ENCODE measurements around the gene DEFB119.
"Not testable (repeated sequence)": the region's sequence is repeated elsewhere in the genome, so short reads cannot be mapped to it uniquely, and the experiment has no call there.

Gene DEFB119

GRCh38 chr20:31390490-31390889 lies at the start of gene DEFB119:
DEFB119 (minus strand) TSS chr20:31390590; CDS start chr20:31390483, 107 bp downstream.
- DNase-seq (ENCODE audit: low read depth) = no peak

GRCh38 chr20:31430568-31431115 lies 40.3 kb upstream of the DEFB119 start:
- DNase-seq (ENCODE audit: low read depth) = no peak

- not testable (repeated sequence) for DNase-seq (ENCODE audit: low read depth)
Observed at GRCh38 chr20:31427576-31427975, 37.2 kb upstream of the DEFB119 start.

- DNase-seq (ENCODE audit: low read depth) = not testable (repeated sequence)
Observed at GRCh38 chr20:31426891-31427551, 36.6 kb upstream of the DEFB119 start.

- no peak for DNase-seq (ENCODE audit: low read depth)
Observed at GRCh38 chr20:31425797-31426196, 35.4 kb upstream of the DEFB119 start.

GRCh38 chr20:31418307-31418706 lies 27.9 kb upstream of the DEFB119 start:
- no peak for DNase-seq (ENCODE audit: low read depth)

- DNase-seq (ENCODE audit: low read depth) = no peak
Observed at GRCh38 chr20:31415653-31416052, 25.3 kb upstream of the DEFB119 start.

- DNase-seq (ENCODE audit: low read depth) = no peak
Observed at GRCh38 chr20:31414381-31414780, 24.0 kb upstream of the DEFB119 start.

- no peak for DNase-seq (ENCODE audit: low read depth)
Observed at GRCh38 chr20:31410011-31410410, 19.6 kb upstream of the DEFB119 start.

- no peak for DNase-seq (ENCODE audit: low read depth)
Observed at GRCh38 chr20:31406115-31406514, 15.7 kb upstream of the DEFB119 start, which contains the start of gene DEFB121. DEFB121 (minus strand) TSS chr20:31406215; CDS start chr20:31406152, 63 bp downstream.

- DNase-seq (ENCODE audit: low read depth) = no peak
Observed at GRCh38 chr20:31403886-31404285, 13.5 kb upstream of the DEFB119 start.

GRCh38 chr20:31394900-31395299 lies 4.5 kb upstream of the DEFB119 start:
- no peak for DNase-seq (ENCODE audit: low read depth)

- no peak for DNase-seq (ENCODE audit: low read depth)
Observed at GRCh38 chr20:31392836-31393235, 2.4 kb upstream of the DEFB119 start.

GRCh38 chr20:31374346-31374745 lies 16.0 kb downstream of the DEFB119 start:
- DNase-seq (ENCODE audit: low read depth) = no peak

- DNase-seq (ENCODE audit: low read depth) = no peak
Observed at GRCh38 chr20:31368301-31368700, 22.1 kb downstream of the DEFB119 start, which contains the start of gene DEFB118. DEFB118 (plus strand) TSS chr20:31368601; CDS start chr20:31368651, 50 bp downstream.

GRCh38 chr20:31364272-31364671 lies 26.1 kb downstream of the DEFB119 start:
- DNase-seq (ENCODE audit: low read depth) = not testable (repeated sequence)

GRCh38 chr20:31363295-31363694 lies 27.1 kb downstream of the DEFB119 start:
- no peak for DNase-seq (ENCODE audit: low read depth)

- DNase-seq (ENCODE audit: low read depth) = no peak
Observed at GRCh38 chr20:31355981-31356380, 34.4 kb downstream of the DEFB119 start.

GRCh38 chr20:31341470-31341869 lies 48.9 kb downstream of the DEFB119 start:
- DNase-seq (ENCODE audit: low read depth) = no peak

- no peak for DNase-seq (ENCODE audit: low read depth)
Observed at GRCh38 chr20:31330893-31331292, 59.5 kb downstream of the DEFB119 start.
